ENCODE results near the gene SH3BP2.
"Not testable (repeated sequence)": the region's sequence is repeated elsewhere in the genome, so short reads cannot be mapped to it uniquely, and the experiment has no call there.

Gene SH3BP2

DNA sequence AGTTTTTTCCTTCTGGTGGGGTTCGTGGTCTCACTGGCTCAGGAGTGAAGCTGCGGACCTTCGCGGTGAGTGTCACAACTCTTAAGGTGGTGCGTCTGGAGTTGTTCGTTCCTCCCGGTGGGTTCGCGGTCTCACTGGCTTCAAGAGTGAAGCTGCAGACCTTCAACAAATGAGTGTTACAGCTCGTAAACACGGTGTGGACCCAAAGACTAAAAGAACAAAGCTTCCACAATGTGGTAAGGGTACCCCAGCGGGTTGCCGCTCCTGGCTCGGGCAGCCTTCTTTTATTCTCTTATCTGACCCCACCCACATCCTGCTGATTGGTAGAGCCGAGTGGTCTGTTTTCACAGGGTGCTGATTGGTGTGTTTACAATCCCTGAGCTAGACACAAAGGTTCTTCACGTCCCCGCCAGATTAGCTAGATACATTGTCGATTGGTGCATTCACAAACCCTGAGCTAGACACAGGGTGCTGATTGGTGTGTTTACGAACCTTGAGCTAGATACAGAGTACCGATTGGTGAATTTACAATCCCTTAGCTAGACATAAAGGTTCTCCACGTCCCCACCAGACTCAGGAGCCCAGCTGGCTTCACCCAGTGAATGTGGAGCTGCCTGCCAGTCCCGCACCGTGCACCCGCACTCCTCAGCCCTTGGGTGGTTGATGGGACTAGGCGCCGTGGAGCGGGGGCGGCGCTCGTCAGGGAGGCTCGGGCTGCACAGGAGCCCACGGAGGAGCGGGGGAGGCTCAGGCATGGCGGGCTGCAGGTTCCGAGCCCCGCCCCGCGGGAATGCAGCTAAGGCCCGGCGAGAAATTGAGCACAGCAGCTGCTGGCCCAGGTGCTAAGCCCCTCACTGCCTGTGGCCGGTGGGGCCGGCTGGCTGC is 30.2 kb upstream of the SH3BP2 start:
- DNase-seq (ENCODE audit: low spot score): not testable (repeated sequence)

DNA sequence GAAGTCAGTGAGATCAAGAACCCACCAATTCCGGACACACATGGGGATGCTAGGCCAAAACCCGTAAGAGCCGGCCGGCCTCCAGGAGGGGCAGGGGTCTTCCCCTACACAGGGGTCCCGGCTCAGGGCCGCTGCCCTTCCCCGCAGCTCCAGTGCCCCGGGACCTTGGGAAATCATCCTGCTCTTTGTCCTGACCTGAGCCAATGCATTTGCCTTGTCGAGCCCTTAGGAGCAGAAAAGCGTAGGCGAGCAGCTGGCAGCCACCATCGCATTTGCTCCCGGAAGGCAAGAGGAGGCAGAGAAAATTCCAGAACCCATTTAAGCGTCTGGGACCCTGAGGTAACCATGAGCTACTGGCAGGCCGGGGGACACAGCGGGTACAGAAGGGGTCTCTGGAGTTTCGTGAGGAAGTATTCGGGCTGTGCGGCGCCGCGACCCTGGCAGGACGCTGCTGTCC is 29.3 kb upstream of the SH3BP2 start:
- DNase-seq (ENCODE audit: low spot score): no peak

DNA sequence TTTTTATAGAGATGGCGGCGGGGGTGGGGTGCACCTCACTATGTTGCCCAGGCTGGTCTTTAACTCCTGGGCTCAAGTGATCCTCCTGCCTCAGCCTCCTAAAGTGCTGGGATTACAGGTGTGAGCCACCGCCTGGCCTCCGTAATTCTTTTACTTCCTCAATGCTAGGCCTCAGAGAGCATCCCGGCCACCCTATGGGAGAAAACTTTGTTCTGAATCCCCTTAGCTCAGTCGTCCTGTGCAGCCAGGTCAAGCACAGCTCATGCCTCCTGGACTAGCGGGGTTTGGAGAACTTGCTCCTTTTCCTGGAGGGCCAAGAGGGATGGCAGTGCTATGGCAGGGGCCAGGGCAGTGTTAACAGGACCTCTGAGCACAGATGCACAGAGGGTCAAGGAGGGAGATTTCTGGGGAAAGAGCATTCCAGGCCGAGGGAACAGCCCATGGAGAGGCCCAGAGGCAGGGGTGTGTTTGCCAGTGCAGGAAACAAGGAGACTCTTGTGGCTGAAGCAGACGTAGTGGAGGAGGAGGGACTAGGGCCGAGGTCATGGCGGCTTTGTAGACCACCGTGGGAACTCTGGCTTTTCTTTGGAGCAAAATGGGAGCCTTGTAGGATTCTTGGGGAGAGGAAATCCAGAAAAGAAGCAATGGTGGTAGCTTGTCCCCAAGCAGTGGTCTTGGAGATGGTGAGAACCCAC is 26.9 kb upstream of the SH3BP2 start:
- DNase-seq (ENCODE audit: low spot score): no peak

DNA sequence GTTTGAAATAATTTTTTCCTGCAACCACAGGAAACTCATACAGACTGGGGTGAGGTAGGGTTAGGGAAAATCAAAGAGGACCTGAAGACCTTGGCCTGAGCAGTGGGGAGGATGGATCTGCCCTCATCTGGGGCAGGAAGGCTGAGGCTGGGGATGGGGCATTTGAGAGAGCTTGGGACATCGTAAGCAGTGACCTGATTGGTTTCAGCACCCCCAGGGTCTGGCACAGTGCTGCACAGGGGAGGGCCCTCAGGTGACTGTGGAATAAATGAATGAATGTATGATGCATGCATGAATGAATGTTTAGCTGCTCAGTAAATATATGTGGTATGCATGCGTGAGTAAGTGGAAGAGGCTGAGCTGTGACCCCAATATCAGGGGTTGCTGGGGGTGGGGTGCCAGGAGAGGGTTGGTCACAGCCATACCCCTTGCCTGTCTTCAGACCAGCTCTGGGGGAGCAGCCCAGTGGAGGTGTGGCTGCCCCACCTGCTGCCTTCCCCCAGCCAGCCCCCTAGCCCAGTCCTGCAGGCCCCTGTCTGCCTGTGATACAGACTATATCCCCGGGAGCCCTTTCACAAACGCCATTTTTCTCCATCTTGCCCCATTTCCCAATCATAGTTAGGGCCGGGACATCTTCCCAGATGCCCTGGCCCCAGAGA is 25.7 kb upstream of the SH3BP2 start:
- no peak for DNase-seq (ENCODE audit: low spot score)

DNA sequence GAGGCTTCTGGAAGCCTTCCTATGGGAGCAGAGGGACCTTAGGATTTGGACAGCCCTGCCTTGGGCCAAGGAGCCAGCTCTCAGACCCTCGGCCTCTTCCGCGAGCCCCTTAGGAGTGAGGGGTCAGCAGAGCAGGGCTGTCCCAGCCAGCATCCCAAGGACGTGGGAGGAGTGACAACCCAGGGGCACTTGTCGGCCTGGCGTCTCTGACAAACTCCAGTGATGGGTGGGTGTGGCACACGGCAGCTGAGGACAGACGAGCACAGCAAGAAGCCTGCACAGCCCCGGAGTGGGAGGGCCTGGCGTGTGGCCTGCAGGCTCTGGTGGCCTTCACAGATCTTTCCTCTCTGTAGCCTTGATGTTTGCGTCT is 25.2 kb upstream of the SH3BP2 start:
- DNase-seq (ENCODE audit: low spot score): no peak

DNA sequence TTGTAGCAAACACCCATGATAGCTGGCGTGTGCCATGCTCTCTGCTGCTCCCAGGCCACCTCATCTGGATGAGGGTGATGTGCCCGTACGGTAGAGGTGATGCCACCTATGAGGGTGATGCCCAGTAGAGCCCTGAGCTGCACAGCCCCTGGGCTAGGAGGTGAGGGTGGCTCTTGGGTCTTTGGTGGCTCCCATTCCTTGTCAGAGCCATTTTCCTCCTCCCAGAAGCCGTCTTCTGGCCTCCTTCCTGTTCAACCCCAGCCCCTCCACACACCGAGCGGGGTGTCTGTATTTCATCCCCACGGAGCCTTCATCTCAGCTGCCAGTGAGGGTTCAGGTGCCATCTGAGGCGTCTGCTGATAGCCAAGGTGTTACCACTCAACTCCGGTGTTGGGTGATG is 24.8 kb upstream of the SH3BP2 start:
- no peak for DNase-seq (ENCODE audit: low spot score)

DNA sequence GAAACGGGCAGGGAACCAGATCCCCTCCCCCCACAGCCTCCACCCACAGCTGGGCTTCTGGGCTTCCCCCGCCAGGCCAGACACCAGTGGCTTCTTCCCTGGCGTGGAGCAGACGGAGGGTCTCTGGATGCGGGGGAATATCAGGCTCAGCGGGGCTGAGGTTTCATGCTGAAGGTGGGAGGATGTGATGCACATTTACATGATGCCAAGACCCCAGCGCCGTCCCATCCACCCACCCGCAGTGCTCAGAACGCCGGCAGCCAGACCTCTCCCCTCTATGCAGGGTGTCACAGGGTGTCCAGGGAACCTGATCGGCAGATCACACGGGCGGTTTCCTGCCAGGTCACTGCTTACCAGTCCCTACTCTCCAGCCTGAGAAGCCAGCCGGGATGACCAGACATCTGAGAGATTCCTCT is 24.0 kb upstream of the SH3BP2 start:
- no peak for DNase-seq (ENCODE audit: low spot score)

DNA sequence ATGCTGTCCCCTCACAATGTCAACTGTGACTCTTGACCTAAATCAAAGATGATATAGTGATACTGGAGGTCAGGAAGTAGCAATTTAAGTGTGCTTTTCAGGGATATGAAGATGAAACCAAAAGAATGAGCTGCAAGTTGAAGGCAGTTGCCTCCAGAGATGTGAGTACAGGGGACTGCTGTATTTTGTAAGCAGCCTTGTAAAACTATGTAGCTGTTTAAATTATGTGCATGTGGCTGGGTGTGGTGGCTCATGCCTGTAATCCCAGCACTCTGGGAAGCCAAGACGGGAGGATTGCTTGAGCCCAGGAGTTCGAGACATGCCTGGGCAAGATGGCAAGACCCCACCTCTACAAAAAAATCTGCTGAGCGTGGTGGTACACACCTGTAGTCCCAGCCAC is 21.6 kb upstream of the SH3BP2 start:
- DNase-seq (ENCODE audit: low spot score): no peak

DNA sequence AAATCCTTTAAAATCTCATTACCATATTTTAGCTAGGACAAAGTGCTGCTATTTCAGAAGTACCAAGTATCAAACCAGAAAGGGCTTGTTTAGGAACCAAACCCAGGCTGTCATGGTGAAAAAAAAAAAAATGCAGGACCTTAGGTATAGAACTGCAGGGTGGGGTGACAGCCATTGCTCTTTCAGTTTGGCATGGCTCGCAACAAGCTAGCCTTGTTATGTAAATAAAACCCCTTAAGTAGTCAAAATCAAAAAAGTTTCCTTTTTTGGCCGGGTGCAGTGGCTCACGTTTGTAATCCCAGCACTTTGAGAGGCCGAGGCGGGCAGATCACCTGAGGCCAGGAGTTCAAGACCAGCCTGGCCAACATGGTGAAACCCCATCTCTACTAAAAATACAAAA is 12.2 kb upstream of the SH3BP2 start:
- DNase-seq (ENCODE audit: low spot score): not testable (repeated sequence)

DNA sequence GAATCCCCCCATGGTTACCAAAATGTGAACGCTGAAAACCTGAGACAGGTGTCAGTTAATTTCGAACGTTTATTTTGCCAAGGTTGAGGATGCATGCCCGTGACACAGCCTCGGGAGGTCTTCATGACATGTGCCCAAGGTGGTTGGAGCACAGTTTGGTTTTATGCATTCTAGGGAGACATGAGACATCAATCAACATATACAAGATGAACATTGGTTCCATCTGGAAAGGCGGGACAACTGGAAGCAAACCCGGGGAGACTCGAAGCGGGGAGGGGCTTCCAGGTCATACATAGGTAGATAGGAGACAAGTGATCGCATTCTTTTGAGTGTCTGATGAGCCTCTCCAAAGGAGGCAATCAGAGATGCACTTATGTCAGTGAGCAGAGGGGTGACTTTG is 11.0 kb upstream of the SH3BP2 start:
- DNase-seq (ENCODE audit: low spot score): no peak

DNA sequence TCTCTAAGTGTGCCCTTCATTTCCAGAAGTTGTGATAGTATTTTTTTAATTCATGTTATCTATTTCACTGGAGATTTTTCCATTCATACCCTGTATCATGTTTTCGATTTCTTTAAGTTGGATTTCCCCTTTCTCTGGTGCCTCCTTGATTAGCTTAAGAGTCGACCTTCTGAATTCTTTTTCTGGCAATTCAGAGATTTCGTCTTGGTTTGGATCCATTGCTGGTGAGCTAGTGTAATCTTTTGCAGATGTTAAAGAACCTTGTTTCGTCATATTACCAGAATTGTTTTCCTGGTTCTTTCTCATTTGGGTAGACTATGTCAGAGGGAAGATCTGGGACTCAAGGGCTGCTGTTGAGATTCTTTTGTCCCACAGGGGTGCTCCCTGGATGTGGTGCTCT is 9.1 kb upstream of the SH3BP2 start:
- DNase-seq (ENCODE audit: low spot score): no peak

DNA sequence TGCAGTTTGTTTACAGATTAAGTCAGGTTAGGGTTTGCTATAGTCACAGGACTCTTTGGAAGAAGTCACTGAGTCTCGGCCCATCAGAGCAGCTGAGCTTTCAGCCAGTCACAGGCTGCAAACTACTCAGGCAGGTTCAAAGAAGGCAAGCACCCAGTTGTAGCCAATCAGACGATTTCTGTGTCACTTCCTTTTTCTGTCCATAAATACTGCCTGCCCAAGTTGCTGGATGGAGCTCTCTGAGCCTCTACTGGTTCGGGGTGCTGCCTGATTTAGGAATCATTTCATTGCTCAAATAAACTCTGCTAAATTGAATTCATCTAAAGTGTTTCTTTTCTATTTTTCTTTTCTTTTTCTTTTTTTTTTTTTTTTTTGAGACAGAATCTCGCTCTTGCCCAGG is 7.3 kb upstream of the SH3BP2 start:
- DNase-seq (ENCODE audit: low spot score): no peak

DNA sequence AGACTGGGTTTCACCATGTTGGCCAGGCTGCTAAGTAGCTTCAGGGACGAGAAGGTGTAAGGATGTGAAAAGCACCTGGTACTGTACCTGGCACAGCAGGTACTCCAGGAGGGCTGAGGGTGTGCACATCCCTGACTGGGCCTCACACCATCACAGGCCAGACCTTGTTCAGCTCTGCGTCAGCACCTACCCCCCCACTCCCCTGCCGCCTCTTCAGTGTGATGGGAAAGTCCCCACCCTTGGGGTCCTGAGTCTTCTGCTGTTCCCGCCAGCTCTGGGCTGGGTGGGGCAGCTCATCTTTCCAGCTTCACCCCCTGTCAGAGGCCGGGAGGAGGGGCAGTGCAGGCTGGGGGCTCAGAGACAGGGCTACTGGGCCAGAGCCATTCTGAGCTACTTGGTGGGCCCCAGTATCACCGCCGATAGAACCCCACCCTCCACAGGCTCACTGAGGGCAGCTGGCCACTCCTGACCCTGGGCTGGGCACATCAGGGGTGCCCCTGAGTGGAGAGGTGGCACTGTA is 6.7 kb upstream of the SH3BP2 start:
- DNase-seq (ENCODE audit: low spot score): no peak

DNA sequence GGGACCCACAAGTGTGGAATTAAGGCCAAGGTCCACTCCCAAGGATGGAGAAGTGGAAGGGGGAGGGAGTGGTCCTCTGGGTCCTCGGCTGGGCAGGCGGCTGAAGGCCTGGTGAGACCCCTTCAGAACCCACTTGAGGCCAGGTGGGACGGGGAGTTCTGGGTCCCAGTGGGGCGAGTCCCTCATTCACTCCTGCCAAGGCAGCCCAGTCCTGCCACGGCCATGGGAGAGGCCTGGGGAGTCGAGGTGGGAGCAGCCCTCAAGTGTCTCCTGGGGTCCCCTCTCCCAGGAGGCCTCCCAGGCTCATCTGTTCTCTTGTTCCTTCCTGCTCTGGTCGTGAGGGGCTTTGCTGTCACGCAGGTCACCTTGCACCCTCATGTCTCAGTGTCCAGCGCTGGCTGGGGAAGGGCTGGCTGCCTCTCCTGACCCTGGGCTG is 6.1 kb upstream of the SH3BP2 start:
- DNase-seq (ENCODE audit: low spot score): no peak

DNA sequence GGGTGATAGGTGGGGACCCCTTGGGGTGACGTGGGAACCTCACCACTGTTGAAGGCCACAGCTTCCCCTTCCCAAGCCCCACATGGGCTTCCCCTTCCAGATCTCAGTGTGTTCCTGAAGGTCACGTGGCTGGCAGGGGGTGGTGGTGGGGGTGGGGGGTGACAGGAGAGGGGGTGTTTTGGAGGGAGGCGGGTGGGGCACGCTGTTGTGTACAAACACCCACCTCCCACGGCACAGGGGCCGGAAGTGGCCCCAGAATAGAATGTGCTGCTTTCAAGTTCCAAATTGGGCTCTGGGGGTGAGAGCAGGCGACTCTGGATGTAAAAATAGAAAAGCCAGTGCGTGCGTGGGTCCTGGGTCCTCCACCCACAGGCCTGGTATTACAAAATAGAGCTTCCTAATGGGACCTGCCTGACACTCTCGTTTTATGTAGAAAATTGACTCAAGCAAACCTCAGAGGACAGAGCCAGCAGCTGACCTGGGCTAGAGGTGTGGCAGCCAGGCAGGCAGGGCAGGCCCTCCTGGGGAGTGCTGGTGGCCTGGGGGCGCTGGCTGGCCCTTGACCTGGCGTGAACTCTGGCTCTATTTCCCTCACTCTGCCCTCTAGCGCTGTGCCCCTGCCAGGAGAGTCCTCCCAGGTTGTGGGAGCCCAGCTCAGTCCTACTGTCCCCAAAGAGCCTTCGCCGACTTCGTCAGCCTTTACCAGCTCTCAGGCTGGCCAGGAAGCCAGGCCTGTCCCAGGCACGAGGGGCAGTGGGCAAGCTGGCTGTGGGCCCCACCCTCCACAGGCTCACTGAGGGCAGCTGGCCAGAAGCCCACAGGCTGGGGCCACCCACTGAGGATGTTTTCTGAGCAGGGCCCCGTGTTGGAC is 5.4 kb upstream of the SH3BP2 start:
- DNase-seq (ENCODE audit: low spot score): no peak

DNA sequence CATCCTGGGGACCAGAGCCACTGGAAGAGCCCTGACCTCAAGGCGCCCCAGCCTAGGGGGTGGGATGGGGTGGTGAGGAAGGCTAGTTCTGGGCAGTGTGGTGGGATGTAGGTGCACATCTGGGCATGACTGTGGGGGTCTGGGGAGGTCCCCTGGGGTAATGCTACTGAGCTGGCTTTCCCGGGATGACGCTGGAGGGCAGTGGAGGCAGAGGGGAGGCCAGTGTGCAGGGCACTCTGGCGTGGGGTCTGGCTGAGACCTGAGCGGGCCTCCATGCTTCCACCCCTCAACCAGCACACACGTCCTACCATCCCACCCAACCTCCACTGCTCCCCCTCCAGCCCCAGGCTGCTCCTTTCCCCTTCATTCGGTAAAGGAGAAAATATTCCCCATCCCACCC is 4.8 kb upstream of the SH3BP2 start:
- DNase-seq (ENCODE audit: low spot score): no peak

DNA sequence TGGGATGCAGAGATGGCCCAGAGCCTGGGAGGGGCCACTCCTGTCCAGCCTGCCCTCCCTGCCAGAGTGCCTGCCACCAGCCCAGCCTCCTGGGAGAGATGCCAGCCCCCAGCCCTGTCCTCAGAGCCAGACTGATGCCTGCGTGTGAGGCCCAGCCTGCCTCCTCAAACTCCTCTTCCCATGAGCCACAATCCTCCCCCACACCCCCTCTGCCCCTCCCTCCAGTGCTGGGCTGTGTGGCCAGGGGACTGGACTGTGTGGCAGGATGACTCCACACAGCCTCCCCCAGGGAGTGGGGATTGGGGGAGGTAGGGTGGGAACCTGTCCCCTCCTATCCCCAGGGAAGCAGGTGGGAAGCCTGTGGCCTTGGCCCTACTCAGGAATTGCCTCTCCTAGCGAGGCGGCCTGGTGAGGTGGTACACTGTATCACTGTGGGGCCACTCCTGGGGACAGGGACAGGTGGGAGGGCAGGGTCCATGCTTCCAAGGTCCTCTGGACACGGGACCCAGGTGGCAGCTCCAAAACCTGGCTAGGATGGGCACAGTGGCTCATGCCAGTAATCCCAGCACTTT is 4.3 kb upstream of the SH3BP2 start:
- DNase-seq (ENCODE audit: low spot score): no peak

DNA sequence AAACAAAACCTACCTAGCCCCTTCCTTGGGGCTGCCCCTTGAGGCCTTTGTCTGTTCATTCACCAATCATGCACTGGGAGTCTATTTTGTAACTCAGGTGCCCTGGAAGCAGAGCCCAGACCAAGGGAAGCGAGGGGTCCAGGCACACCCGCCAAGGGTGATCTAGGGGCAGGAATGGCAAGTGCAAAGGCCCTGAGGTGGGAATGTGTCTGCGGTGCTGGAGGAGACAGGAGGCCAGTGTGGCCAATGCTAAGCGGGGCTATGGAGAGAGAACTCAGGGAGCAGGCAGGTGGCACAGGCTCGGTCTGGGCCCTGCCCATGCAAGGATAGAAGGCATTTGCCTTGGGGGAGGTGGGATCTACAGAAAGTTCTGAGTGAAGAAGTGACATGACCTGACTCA is 3.5 kb upstream of the SH3BP2 start:
- no peak for DNase-seq (ENCODE audit: low spot score)

DNA sequence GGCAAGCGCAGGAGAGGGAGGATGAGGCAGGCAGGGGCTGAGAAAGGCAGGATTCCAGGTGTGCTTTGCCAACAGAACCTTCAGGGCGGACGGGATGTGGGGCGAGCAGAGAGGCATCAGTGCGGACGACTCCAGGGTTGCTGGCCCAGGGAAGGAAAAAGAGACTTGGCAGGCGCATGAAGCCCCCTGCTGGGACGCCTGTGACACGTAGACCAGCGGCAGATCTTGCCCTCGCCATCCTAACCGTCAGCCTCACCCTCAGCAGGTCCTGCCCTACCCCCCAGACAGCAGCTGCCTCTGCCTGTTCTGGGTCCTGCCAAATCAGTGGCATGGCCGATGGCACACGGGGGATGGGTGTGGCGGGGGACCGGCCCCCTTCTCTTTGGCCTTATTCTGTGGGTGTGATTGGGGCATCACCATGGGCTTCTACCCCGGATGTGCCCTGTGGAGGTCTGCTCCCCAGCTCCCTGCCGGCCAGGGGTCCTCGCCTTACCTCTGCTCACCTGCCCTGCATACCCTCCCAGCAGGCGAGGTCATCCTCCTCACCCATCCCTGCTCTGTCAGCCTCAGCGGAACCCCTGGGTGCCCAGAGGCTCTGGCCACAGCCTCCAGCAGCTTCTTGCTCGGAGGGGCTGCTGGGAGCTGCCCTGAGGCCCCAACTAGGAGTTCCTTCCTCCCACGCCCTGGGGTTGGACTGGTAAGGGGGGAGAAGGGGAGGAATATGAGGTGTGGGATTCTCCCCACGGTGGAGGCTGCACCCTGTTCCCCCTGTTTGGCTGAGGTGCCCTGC is 2.9 kb upstream of the SH3BP2 start:
- DNase-seq (ENCODE audit: low spot score): no peak

Data from hematopoietic multipotent progenitor cell treated with erythropoietin and hydrocortisone succinate and interleukin-3 and kit ligand, for 15 days (in vitro differentiated cells).